CD1c-positive myeloid dendritic cell (primary cell): ENCODE results near the gene ENC1.

Experiments
- DNase-seq: peaks from one replicate; pipeline ENCODE4 v3.0.0-alpha.2; 2016; ENCODE audit errors: extremely low spot score

The ENC1 gene

GRCh38 chr5:74655716-74656115 is 15.2 kb upstream of the ENC1 start:
- no peak for DNase-seq

GRCh38 chr5:74655206-74655605 is 14.7 kb upstream of the ENC1 start:
- DNase-seq, result no peak

- no peak for DNase-seq
Observed at GRCh38 chr5:74653991-74654390, 13.5 kb upstream of the ENC1 start.

- DNase-seq, result no peak
Observed at GRCh38 chr5:74652576-74652975, 12.0 kb upstream of the ENC1 start.

DNA sequence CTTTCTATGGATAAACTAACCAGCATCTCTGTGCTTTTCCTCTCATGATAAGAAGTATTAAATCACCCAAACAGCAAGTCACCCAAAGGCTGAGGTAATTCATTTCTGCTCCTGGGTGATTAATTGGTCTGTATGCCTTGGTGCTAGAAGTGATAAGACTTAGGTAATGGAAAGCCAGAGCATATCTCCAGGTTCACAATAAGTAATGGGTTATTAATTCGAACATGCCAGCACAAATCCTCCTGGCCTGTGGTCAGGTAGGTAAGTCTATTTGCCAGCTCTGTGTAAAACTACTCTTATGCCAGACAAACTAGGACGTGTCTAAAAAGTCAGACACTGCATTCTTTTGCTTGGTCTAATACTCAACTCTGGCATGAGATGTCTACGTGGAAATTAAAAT is 11.2 kb upstream of the ENC1 start:
- no peak for DNase-seq

- DNase-seq, result no peak
Observed at GRCh38 chr5:74649421-74649973, 9.0 kb upstream of the ENC1 start.

DNA sequence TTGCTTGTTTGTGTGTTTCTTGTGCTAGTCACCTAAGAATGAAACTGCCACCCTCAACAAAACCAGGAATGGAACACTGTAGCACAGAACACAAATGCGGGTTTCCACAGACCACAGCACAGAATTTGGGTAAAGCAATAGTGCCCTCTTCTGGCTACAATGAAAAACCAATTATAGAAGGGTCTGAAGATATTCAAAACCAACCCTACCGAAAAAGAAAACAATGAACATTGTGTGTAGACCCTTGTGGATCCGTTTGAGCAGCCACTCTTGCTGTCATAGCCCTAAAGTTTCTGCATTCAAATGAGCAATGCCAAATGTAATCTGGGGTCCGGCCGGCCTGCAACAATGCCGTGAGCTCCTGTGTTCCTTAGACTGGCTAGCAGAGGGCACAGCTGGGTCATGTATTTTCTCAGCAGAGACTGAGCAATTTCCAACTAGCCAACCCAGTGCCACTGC is 8.3 kb upstream of the ENC1 start:
- DNase-seq, result peak; percentile 68

- no peak for DNase-seq
Observed at GRCh38 chr5:74647096-74647495, 6.6 kb upstream of the ENC1 start.

DNA sequence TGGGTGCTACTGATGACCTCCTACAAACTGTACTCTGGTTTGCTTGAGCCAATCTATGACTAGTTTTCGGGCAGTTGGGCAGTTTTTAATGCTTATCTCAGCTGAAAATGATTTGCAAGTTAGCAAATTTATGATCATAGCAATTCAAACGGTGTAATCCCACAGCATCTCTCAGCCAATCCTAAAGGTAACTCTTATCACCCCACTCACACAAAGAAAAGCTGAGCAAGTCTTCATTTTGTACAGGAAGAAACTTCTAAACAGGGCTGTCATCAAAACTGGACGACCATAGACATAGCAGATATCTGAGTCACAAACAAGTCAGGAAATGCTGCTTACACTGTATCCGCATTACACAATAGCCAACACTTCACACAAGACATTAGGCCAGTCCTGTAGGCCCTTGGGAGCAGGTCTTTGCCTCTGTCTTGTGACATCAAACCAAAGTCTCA is 2.6 kb upstream of the ENC1 start:
- DNase-seq, result peak; percentile 72

DNA sequence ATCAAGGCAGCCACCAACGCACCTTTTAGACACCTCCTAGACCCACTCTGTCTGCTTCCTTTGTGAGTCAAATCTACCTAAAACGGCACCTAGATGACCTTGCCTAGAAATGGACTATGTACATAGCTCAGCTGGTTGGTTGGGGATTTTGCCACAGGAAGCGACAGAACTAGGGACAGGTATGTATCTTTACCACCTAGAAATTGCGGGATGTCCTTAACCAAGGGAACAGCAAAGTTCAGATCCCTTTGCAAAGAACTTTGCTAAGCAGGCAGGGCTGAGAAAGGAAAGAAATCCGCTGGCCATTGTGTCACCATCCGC is 2.0 kb upstream of the ENC1 start:
- no peak for DNase-seq

DNA sequence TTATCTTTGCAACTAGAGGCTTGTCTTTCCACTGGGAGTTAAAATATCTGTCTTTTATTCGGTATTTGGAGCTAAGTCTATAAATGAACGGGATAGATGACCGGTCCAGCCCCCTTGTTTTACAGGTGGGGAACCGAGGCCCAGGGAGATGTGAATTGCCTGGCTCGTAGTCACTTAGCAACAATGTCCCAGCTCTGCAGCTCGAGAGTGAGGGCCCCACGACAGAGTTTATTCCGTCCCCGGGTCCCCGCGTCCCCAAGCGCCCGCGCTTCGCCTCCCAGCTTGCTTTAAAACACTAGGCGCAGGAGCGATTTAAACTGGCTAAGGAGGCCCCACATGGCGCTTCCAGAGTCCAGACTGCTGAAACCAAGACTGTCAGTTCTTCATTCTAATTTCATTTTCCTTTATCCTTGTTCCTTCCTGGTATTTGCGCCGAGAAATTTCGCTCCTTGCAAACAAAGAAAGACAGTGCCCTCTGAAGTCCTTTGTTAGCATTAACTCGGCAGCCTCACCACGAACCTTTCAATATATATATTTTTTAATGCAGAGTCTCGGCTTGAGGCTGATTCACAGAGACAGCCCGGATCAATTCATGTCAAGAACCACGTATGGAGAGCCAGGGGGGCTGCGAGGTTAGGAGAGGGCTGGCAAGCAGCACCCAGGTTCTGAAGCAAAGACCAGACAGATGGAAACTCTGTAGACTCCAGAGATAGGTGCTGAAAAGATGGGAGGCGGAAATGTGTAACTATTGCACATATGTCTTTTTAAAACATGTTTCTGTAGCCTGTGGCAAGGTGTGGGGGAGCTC is 1.4 kb upstream of the ENC1 start:
- DNase-seq, result peak; percentile 68

GRCh38 chr5:74640954-74641734 is 616 bp upstream of the ENC1 start:
- peak; percentile 66 for DNase-seq

DNA sequence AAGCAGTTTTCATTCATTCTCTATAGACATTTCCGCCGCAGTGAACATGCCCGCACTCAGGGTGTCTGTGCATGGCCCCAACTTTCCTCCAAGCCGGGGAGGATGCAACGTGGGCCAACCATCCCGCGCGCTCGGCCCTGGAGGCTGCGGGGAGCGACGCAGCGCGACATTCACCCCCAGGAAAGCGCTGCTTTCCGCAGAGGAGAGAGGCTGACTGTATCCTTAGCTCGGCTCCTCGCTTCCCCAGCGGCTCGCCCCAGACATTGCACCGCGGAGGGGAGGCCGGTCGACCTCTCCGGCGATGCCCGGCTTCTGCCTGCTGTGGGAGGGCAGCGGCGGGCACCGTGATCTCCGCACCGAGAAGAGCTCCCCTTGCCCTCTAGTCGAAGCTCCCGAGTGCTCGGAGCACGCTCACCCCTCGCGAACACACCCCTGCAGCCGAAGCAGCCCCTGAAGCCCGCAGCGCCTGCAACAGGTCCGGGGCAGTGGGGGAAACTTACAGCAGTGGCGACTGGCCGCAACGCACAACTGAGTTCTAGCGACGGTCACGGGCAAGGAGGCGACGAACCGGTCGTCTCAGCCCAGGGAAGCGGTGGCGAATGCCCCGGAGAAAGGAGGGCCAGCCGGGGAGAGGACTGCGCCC is 600 bp downstream of the ENC1 start:
- peak; percentile 56 for DNase-seq

DNA sequence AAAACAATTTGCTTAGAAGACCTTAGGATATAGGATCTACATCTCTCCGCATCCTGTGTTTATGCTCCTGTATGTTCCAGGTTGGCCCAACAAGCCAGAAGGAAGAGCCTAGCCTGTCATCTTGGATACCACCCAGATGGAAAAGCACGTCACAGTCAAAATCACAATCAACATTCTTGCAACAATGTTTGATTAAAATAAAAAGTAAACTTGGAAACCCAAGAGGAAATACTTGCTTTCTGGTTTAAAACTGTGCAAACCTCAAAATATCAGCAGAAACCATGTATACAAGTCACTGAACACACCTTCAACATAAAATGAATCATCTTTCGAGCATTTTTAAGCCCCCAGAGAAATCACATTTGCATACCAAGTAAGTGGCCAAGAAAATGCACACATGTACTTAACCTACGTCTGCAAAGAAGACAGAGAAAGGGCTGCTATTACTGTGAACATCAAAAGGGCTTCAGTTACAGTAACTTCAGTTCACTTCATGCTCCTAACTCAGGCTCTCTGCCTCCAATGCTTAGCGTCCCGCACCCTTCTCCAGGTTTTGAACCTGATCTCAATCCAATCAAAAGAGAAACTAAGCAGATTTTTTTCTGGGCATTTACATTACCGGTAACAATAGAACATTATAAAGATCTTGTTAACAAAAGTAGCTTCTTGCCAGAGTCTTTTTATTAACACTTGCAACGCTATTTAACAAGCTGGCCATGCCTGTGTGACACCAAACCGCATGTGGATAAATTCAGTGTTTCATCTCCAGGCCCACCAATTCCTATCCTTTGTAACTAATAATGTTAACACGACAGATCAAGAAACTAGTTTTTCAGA is 1.3 kb downstream of the ENC1 start:
- DNase-seq, result no peak

DNA sequence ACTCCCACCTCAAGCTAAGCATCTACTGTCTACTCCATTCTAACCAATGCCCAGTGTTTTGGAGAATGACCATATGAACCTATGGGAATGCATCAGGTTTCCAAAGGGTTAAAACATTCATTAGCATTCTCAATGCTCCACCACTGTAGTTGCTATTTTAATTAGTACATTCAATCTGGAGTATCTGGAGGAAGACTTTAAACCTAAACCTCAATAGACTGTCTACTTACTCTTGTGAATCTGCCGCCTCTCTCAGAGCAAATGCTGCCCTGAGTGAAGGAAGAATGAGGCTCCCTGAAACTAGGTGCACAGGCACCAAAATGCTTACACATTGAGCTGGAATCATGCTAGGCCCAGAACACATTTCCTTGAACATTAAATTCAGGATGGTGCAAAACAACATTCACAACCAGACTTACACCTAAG is 2.0 kb downstream of the ENC1 start:
- DNase-seq, result no peak

- DNase-seq, result no peak
Observed at GRCh38 chr5:74636552-74636951, 4.0 kb downstream of the ENC1 start.

DNA sequence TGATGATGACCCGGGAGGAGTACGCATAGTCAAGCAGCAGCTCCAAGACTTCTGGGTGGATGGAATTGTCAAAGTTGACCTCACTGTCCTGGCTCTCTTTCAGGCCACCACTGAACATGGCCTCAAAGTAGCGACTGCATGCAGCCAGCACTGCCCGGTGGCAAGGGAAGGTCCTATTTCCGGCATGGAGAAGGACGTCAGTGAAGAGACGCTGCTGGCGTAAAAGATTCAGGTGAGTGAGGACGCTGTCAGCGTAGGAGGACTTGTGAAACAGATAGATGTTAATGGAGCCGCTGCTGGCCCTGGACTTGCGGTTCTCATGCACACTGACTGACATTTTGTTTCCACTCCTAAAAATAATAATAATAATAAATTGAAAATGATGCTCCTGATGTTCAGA is 4.4 kb downstream of the ENC1 start:
- no peak for DNase-seq

- DNase-seq, result no peak
Observed at GRCh38 chr5:74634611-74635286, 5.8 kb downstream of the ENC1 start.

DNA sequence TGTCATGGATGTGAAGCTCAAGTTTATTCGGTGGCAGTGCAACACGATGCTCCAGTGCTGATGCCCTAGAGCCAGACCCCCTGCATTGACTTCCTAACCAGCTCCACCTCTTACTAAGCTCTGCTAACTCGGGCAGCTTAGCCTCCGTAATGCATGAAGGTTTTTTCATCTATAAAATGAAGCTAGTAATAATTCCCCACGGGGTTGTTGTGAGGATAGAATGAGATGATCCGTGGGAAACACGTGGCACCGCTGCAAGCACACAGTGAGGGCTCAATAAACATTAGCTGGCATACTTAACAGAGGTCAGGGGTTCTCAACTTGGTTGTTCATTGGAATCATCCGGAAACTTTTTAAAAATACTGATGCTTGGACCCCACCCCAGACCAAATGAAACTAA is 6.8 kb downstream of the ENC1 start:
- no peak for DNase-seq

DNA sequence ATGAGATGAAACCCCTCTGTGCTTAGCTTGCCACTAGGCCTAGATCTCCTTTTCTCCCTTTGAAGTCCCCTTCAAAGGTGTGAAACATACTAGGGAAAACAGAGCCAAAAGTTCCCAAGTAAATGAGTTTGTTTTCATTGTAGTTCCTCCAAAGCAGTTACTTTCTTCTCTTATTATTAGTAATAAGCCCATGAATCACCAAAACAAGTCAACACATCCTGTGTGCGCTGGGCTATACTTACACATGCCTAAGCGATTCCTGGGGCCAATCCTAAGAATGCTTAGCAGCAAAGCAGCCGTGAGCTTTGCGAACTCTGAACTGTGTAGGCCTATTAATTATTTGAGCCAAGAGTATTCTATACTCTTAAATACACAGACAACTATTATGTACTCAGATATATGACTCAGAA is 7.6 kb downstream of the ENC1 start:
- peak; percentile 24 for DNase-seq
